ENCODE data around the gene STRN3.

DNA sequence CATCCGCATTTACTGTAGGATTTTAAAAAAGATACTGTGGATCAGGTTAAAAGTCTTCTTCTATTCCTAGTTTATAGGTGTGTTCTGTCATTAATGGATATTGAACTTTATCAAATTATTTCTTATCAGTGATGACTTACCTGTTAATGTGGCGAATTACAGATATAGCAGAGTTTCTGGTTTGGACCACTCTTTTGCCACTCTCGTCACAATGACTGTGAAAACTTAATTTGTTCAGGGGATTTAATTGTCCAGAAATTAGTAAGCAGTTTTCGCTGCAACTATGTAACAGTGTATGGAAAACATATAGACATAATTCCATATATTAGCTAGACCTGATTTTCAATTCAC lies 137.0 kb downstream of the STRN3 start:
- TF ChIP-seq, protein P1, sequence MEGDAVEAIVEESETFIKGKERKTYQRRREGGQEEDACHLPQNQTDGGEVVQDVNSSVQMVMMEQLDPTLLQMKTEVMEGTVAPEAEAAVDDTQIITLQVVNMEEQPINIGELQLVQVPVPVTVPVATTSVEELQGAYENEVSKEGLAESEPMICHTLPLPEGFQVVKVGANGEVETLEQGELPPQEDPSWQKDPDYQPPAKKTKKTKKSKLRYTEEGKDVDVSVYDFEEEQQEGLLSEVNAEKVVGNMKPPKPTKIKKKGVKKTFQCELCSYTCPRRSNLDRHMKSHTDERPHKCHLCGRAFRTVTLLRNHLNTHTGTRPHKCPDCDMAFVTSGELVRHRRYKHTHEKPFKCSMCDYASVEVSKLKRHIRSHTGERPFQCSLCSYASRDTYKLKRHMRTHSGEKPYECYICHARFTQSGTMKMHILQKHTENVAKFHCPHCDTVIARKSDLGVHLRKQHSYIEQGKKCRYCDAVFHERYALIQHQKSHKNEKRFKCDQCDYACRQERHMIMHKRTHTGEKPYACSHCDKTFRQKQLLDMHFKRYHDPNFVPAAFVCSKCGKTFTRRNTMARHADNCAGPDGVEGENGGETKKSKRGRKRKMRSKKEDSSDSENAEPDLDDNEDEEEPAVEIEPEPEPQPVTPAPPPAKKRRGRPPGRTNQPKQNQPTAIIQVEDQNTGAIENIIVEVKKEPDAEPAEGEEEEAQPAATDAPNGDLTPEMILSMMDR (conservative IDR thresholded peaks at IDR 0.05; ENCODE audit: low read depth, low read length), result no peak
- no peak for TF ChIP-seq EZH2 (IDR thresholded peaks at IDR 0.05; ENCODE audit: borderline replicate concordance, low read depth, low read length, poor library complexity, severe bottlenecking)
